Lower leg skin (tissue), 3 donors: ENCODE data around the gene CRISPLD2.

Source experiments
- POLR2A ChIP-seq, 2 donors: fragments of 450-650 bp; IDR thresholded peaks; one replicate each; pipeline ENCODE4 v1.6.1; 2016 to 2017; ENCODE audit warnings: antibody characterized with exemption in 2 of 2, mild to moderate bottlenecking in 1 of 2, moderate library complexity in 1 of 2
- TF ChIP-seq, protein P1 (sequence below), 3 donors: fragments of 450-650 bp; IDR thresholded peaks; one replicate each; pipeline ENCODE4 v1.5.1; 2016; ENCODE audit warnings: antibody characterized with exemption in 3 of 3, mild to moderate bottlenecking in 3 of 3, moderate library complexity in 2 of 3

DNA sequence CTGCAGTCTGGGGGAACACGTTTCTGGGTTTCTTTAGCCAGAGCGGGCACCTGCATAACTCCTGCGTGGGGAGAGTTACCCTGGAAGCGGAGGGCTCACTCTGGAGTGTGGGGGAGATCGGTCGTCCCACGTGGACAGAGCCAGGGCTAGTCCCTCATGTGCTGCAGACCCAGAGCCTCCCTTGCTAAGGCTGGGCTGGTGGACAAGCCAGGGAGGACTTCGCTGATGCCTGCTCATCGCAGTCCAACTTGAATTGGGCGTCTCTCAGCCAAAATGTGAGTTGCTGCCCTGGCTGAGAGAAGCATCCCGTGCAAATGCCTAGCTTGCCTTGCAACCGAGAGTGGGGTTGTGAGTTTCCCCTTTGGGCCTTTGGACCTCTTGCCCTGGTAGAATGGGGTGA lies 986 bp downstream of the CRISPLD2 start:
- TF ChIP-seq, protein P1, sequence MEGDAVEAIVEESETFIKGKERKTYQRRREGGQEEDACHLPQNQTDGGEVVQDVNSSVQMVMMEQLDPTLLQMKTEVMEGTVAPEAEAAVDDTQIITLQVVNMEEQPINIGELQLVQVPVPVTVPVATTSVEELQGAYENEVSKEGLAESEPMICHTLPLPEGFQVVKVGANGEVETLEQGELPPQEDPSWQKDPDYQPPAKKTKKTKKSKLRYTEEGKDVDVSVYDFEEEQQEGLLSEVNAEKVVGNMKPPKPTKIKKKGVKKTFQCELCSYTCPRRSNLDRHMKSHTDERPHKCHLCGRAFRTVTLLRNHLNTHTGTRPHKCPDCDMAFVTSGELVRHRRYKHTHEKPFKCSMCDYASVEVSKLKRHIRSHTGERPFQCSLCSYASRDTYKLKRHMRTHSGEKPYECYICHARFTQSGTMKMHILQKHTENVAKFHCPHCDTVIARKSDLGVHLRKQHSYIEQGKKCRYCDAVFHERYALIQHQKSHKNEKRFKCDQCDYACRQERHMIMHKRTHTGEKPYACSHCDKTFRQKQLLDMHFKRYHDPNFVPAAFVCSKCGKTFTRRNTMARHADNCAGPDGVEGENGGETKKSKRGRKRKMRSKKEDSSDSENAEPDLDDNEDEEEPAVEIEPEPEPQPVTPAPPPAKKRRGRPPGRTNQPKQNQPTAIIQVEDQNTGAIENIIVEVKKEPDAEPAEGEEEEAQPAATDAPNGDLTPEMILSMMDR (IDR thresholded peaks at IDR 0.05), result no peak
- TF ChIP-seq POLR2A (IDR thresholded peaks at IDR 0.05), result no peak
